Measurements from ENCODE around the gene PTPN22. TPM values are rescaled to one million over a fixed set of nuclear protein-coding genes. Genes with fewer than 3 reads are reported as not detected.

Gene PTPN22
- total and polyA plus RNA-seq, 9 of the 15 experiments (the other 6 are each of a cell fraction or from before 2014, with no cell fraction given): 0.45 to 4.6 (median 1.1) TPM

DNA sequence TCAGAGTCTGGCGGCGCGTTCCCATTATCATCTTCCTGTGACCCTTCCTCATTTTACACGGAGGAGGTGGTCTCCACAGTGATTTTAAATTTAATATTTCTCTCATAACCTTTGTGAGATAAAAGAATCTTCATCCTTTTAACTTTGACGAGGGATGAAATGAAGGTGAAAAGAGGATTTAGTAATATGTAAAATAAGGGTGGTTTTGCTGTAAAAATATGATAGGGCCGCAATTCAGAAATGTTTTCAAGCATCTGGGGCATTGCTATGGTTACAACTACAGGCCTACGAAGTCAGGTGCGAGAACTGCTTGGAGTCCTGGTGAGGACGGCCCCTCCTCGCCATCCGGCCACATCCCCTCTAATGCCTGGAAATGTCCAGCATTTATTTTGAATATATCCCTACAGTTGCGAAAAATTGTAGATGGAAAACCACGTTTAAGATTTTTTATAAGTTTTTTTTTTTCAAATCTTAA is 58.8 kb downstream of the PTPN22 start (continued):
- TF ChIP-seq, protein P1, sequence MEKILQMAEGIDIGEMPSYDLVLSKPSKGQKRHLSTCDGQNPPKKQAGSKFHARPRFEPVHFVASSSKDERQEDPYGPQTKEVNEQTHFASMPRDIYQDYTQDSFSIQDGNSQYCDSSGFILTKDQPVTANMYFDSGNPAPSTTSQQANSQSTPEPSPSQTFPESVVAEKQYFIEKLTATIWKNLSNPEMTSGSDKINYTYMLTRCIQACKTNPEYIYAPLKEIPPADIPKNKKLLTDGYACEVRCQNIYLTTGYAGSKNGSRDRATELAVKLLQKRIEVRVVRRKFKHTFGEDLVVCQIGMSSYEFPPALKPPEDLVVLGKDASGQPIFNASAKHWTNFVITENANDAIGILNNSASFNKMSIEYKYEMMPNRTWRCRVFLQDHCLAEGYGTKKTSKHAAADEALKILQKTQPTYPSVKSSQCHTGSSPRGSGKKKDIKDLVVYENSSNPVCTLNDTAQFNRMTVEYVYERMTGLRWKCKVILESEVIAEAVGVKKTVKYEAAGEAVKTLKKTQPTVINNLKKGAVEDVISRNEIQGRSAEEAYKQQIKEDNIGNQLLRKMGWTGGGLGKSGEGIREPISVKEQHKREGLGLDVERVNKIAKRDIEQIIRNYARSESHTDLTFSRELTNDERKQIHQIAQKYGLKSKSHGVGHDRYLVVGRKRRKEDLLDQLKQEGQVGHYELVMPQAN (IDR thresholded peaks at IDR 0.05; ENCODE audit: borderline replicate concordance): no peak
- TF ChIP-seq SRF (CRISPR knock-in tag; IDR thresholded peaks at IDR 0.05): no peak
- no peak for TF ChIP-seq DIDO1 (tag; IDR thresholded peaks at IDR 0.05; ENCODE audit: low read depth)
- TF ChIP-seq, protein P2, sequence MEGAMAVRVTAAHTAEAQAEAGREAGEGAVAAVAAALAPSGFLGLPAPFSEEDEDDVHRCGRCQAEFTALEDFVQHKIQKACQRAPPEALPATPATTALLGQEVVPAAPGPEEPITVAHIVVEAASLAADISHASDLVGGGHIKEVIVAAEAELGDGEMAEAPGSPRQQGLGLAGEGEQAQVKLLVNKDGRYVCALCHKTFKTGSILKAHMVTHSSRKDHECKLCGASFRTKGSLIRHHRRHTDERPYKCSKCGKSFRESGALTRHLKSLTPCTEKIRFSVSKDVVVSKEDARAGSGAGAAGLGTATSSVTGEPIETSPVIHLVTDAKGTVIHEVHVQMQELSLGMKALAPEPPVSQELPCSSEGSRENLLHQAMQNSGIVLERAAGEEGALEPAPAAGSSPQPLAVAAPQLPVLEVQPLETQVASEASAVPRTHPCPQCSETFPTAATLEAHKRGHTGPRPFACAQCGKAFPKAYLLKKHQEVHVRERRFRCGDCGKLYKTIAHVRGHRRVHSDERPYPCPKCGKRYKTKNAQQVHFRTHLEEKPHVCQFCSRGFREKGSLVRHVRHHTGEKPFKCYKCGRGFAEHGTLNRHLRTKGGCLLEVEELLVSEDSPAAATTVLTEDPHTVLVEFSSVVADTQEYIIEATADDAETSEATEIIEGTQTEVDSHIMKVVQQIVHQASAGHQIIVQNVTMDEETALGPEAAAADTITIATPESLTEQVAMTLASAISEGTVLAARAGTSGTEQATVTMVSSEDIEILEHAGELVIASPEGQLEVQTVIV (CRISPR knock-in tag; IDR thresholded peaks at IDR 0.05; ENCODE audit: borderline replicate concordance): no peak
- peak; percentile 47 for TF ChIP-seq TAF7 (tag; IDR thresholded peaks at IDR 0.05)
- TF ChIP-seq JUN (IDR thresholded peaks at IDR 0.05; ENCODE audit: borderline replicate concordance, low read depth, low read length): no peak
- TF ChIP-seq JUN (CRISPR knock-in tag; IDR thresholded peaks at IDR 0.05; ENCODE audit: borderline replicate concordance): no peak
- no peak for TF ChIP-seq MCM5 (IDR thresholded peaks at IDR 0.05; ENCODE audit: low read depth)
- TF ChIP-seq RCOR1 (IDR thresholded peaks at IDR 0.05; ENCODE audit: borderline replicate concordance in 1 of 2, low read depth in 2 of 2, low read length in 2 of 2): no peak; a peak in 1 of 4 replicates
- TF ChIP-seq ZNF3 (CRISPR knock-in tag; IDR thresholded peaks at IDR 0.05): no peak
- TF ChIP-seq NR2C1 (IDR thresholded peaks at IDR 0.05): no peak
- TF ChIP-seq NR2C1 (tag; IDR thresholded peaks at IDR 0.05): no peak
- TF ChIP-seq ZNF140 (CRISPR knock-in tag; IDR thresholded peaks at IDR 0.05): no peak
- TF ChIP-seq NR2C2 (CRISPR knock-in tag; IDR thresholded peaks at IDR 0.05): no peak
- TF ChIP-seq NR2C2 (tag; IDR thresholded peaks at IDR 0.05): peak; percentile 63; the same call in 1 of the 2 replicates
- no peak for TF ChIP-seq ZNF347 (CRISPR knock-in tag; IDR thresholded peaks at IDR 0.05; ENCODE audit: low read depth)
- TF ChIP-seq ZKSCAN3 (CRISPR knock-in tag; IDR thresholded peaks at IDR 0.05): no peak
- TF ChIP-seq RHOXF2B (CRISPR knock-in tag; conservative IDR thresholded peaks at IDR 0.05): no peak
- TF ChIP-seq BCOR (IDR thresholded peaks at IDR 0.05): no peak
- no peak for TF ChIP-seq ZNF146 (CRISPR knock-in tag; IDR thresholded peaks at IDR 0.05; ENCODE audit: unreplicated experiment)
- TF ChIP-seq ZNF707 (CRISPR knock-in tag; conservative IDR thresholded peaks at IDR 0.05): no peak
- TF ChIP-seq DMBX1 (CRISPR knock-in tag; IDR thresholded peaks at IDR 0.05; ENCODE audit: borderline replicate concordance): no peak

Data from K562 (cell line).